A549 (cell line): ENCODE data around the gene HOXA10. TPM values are rescaled to one million over a fixed set of nuclear protein-coding genes. Genes with fewer than 3 reads are reported as not detected.

Experiments used
- ATAC-seq, 2 experiments: fragments of 200-7000 bp in 1 of 2; fragments of >200 bp in 1 of 2; cut with Nextera tagmentation in 1 of 2; cut with Tn5 transposase in 1 of 2; 3 replicates each; pipeline versions ENCODE4 v1.8.0 to v1.9.1; 2018 to 2020; ENCODE audit warnings: mild to moderate bottlenecking in 1 of 2, moderate library complexity in 1 of 2
- CTCF ChIA-PET: fragments of 300-600 bp; sonication (Branson Sonifier 250); formaldehyde crosslinking; extraction: SDS; loops from one replicate; lab custom pipeline; 2021; ENCODE audit warnings: antibody characterized with exemption, inconsistent platforms; lab: Yijun Ruan, JAX
- POLR2A ChIA-PET: fragments of 350-600 bp; formaldehyde crosslinking; extraction: SDS; loops from one replicate; lab custom pipeline; 2021; ENCODE audit warnings: antibody characterized with exemption, inconsistent platforms; lab: Yijun Ruan, JAX
- DNase-seq, 2 experiments: peaks; one replicate each; pipeline versions ENCODE4 v3.0.0 to v3.0.0-alpha.2; 2011 to 2016; ENCODE audit warnings: low read depth in 1 of 2, low spot score in 1 of 2
- FAIRE-seq: peaks from 2 replicates; lab custom pipeline; 2011; peaks lifted over from hg19 to GRCh38; lab: Jason Lieb, UNC
- H3K27ac ChIP-seq, 2 experiments: fragments of >200 bp; sonication (Bioruptor Twin); formaldehyde crosslinking; 3 replicates each; pipeline ENCODE4 v1.5.1; 2016 to 2017
- H3K4me1 ChIP-seq: fragments of >200 bp; sonication (Bioruptor Twin); formaldehyde crosslinking; 3 replicates; pipeline ENCODE4 v1.6.1; 2016
- H3K4me2 ChIP-seq: fragments of >200 bp; sonication (Bioruptor Twin); formaldehyde crosslinking; 3 replicates; pipeline ENCODE4 v1.6.1; 2016
- H3K4me3 ChIP-seq: fragments of >200 bp; sonication (Bioruptor Twin); formaldehyde crosslinking; 3 replicates; pipeline ENCODE4 v1.5.1; 2016
- H3K9me3 ChIP-seq: fragments of >200 bp; sonication (Bioruptor Twin); formaldehyde crosslinking; 3 replicates; pipeline ENCODE4 v1.6.1; 2016
- BHLHE40 ChIP-seq: IDR thresholded peaks from 2 replicates; pipeline ENCODE4 v1.6.1; 2012; ENCODE audit warnings: low read depth, low read length, inconsistent platforms
- CBX8 ChIP-seq: fragments of 200-600 bp; sonication (generic); IDR thresholded peaks from 2 replicates; pipeline ENCODE4 v1.6.1; 2016
- CEBPB ChIP-seq, 2 experiments: fragments of >200 bp in 1 of 2; sonication (Bioruptor Twin) in 1 of 2; formaldehyde crosslinking in 1 of 2; IDR thresholded peaks; 2 replicates each; pipeline ENCODE4 v1.6.1; 2012 to 2016
- CHD2 ChIP-seq: fragments of 150-350 bp; IDR thresholded peaks from 2 replicates; pipeline ENCODE4 v1.6.1; 2014; ENCODE audit warnings: low read length; ENCODE audit not compliant: partially characterized antibody
- EHF ChIP-seq: fragments of 250-450 bp; sonication (Bioruptor Pico); IDR thresholded peaks from 2 replicates; pipeline ENCODE4 v1.5.0; 2020; ENCODE audit warnings: mild to moderate bottlenecking
- ESRRA ChIP-seq: fragments of 150-350 bp; IDR thresholded peaks from 2 replicates; pipeline ENCODE4 v1.6.1; 2014; ENCODE audit warnings: mild to moderate bottlenecking, low read length, borderline replicate concordance
- FOSB ChIP-seq: fragments of 250-450 bp; sonication (Bioruptor Pico); IDR thresholded peaks from 2 replicates; pipeline ENCODE4 v1.5.0; 2020; ENCODE audit warnings: mild to moderate bottlenecking, moderate library complexity
- HOXB13 ChIP-seq: fragments of 250-450 bp; sonication (Bioruptor Pico); IDR thresholded peaks from 2 replicates; pipeline ENCODE4 v1.5.0; 2020; ENCODE audit warnings: low read depth, mild to moderate bottlenecking, moderate library complexity
- HOXB5 ChIP-seq: fragments of 250-450 bp; sonication (Bioruptor Pico); IDR thresholded peaks from 2 replicates; pipeline ENCODE4 v1.5.0; 2020; ENCODE audit warnings: mild to moderate bottlenecking, moderate library complexity
- JUN ChIP-seq, 2 experiments: fragments of >200 bp; sonication (Bioruptor Twin); formaldehyde crosslinking; IDR thresholded peaks; 2 replicates in 1 of 2; 3 replicates in 1 of 2; pipeline ENCODE4 v1.6.1; 2016 to 2017
- KDM1A ChIP-seq: fragments of 200-600 bp; sonication (generic); IDR thresholded peaks from 2 replicates; pipeline ENCODE4 v1.6.1; 2016; ENCODE audit warnings: low read depth, mild to moderate bottlenecking
- KDM5A ChIP-seq: fragments of 200-600 bp; sonication (generic); IDR thresholded peaks from 2 replicates; pipeline ENCODE4 v1.6.1; 2016; ENCODE audit warnings: antibody characterized with exemption, mild to moderate bottlenecking
- POLR2A ChIP-seq: IDR thresholded peaks from 2 replicates; pipeline ENCODE4 v1.6.1; 2012; ENCODE audit warnings: mild to moderate bottlenecking, low read length
- POLR2AphosphoS2 ChIP-seq: conservative IDR thresholded peaks from 2 replicates; pipeline ENCODE4 v1.6.1; 2012; ENCODE audit warnings: low read length, improper control_type of control experiment, inconsistent platforms
- RARB ChIP-seq: fragments of 250-450 bp; sonication (Bioruptor Pico); IDR thresholded peaks from 2 replicates; pipeline ENCODE4 v1.8.0; 2021; ENCODE audit warnings: mild to moderate bottlenecking, moderate library complexity
- RCOR1 ChIP-seq: fragments of 150-350 bp; IDR thresholded peaks from 2 replicates; pipeline ENCODE4 v1.6.1; 2014; ENCODE audit warnings: antibody characterized with exemption, low read length, low read depth
- SMC3 ChIP-seq: fragments of >200 bp; sonication (Bioruptor Twin); formaldehyde crosslinking; IDR thresholded peaks from 3 replicates; pipeline ENCODE4 v1.6.1; 2018; ENCODE audit warnings: inconsistent platforms
- TFCP2L1 ChIP-seq: fragments of 250-450 bp; sonication (Bioruptor Pico); IDR thresholded peaks from 2 replicates; pipeline ENCODE4 v1.5.0; 2021; ENCODE audit warnings: mild to moderate bottlenecking
- ZNF302 ChIP-seq: fragments of 250-450 bp; sonication (Bioruptor Pico); IDR thresholded peaks from 2 replicates; pipeline ENCODE4 v1.9.0; 2021; ENCODE audit warnings: inconsistent platforms, mild to moderate bottlenecking, moderate library complexity
- ZSCAN20 ChIP-seq: fragments of 250-450 bp; sonication (Bioruptor Pico); IDR thresholded peaks from 2 replicates; pipeline ENCODE4 v1.8.0; 2022; ENCODE audit warnings: mild to moderate bottlenecking, moderate library complexity
- WGBS: methylation state at CpG from one replicate; pipeline ENCODE4 v1.1.6; 2017; ENCODE audit errors: missing lambda C conversion rate; 5-methylcytosine and 5-hydroxymethylcytosine counted together
- polyA plus RNA-seq, 4 experiments: library from polyadenylated mRNA; depleted of rRNA in 3 of 4; stranded (reverse); fragments of >200 nt; fragmentation: RNase III in 1 of 4; extraction: RNeasy Plus Mini Kit Qiagen cat#74134 plus additional on column Dnase treatment in 1 of 4; gene quantifications; 2 replicates in 3 of 4; 3 replicates in 1 of 4; pipeline ENCODE4 v1.2.3, GENCODE V29; 2011 to 2017
- TF ChIP-seq, protein P1 (sequence below): fragments of 150-350 bp; IDR thresholded peaks from 2 replicates; pipeline ENCODE4 v1.6.1; 2014; ENCODE audit warnings: low read depth, mild to moderate bottlenecking, low read length
- TF ChIP-seq, protein P2 (sequence below): IDR thresholded peaks from 2 replicates; pipeline ENCODE4 v1.6.1; 2012
- TF ChIP-seq, protein P3 (sequence below): IDR thresholded peaks from 2 replicates; pipeline ENCODE4 v1.6.1; 2012

The HOXA10 gene
- polyA plus RNA-seq, 2 of the 4 experiments (the other 2 are of a cell fraction) = 5.2 to 7.7 TPM

DNA sequence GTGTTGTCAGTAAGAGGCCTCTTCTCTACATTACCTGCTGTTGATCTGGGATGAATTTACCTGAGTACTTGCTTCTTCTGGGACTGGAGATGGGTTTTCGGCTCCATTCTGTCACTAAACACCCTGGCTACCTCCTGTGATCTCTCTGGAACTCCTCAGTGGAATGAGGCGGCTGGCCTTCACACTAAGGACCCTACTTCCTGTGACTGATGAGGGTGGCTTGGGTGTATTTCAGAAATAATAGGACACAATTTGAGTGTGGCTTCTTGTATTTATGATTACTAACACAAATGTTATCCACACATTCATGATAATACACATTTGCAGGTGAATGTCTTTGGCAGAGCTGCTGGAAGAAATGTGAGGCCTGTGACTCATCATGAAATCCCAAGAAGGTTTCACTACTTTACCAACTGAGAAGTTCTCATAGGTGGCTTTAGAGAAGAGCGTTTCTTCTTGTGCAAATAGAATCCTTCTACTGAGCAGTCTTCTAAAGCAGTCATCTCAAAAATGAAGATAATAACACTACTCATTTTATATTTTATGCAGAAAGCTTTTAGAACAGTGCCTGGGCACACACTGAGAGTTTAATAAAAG is 47.2 kb upstream of the HOXA10 start:
- TF ChIP-seq CHD2 (no peak), TFCP2L1 (CRISPR knock-in tag) (no peak), EHF (CRISPR knock-in tag) (no peak), JUN (IDR thresholded peaks at IDR 0.05) (no peak), HOXB13 (CRISPR knock-in tag) (no peak), POLR2AphosphoS2 (no peak), ZNF302 (CRISPR knock-in tag) (no peak)
- TF ChIP-seq, protein P1, sequence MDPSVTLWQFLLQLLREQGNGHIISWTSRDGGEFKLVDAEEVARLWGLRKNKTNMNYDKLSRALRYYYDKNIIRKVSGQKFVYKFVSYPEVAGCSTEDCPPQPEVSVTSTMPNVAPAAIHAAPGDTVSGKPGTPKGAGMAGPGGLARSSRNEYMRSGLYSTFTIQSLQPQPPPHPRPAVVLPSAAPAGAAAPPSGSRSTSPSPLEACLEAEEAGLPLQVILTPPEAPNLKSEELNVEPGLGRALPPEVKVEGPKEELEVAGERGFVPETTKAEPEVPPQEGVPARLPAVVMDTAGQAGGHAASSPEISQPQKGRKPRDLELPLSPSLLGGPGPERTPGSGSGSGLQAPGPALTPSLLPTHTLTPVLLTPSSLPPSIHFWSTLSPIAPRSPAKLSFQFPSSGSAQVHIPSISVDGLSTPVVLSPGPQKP = no peak
- Histone ChIP-seq H3K27ac (no peak overlapping the region), H3K4me2 (no peak overlapping the region), H3K4me3 (no peak overlapping the region), H3K9me3 (no peaks in the 10 kb centered on the region), H3K4me1 (no peaks in the 10 kb centered on the region)
- WGBS = 73% methylated on average over 3 of the region's 3 CpGs
- ChIA-PET CTCF (interaction anchor here (8.1 kb wide), 1 partner anchor 11 kb away, joined by 48 read pairs; no protein-coding TSS in a partner anchor), POLR2A (no interaction called here)
- DNase-seq (no peak), ATAC-seq (no peak), FAIRE-seq (no peak)

DNA sequence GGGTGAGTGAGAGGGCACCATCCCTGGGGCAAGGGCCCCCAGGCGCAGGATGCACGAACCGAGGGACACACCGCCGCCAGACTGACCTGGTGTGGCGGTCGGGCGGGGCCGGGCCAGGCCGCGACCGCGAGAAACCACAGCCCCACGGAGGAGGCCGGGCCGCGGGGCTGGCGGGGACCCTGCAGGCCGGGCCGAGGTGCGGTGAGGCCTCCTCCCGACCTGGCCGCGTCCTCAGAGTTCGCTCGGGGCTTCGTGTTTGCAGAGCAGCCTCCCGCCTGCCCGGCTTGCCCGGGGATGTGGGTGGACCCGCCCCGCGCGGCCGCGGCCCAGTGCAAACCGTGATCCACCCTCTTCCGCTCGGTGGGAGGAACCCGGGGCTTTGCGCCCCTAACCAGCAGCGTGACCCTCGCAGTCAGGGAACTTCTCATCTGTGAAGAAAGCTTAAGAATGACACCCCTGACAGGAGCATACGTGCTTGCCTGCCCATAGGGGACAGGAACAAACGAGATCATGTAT is 46.4 kb upstream of the HOXA10 start:
- WGBS = 93% methylated on average over 45 of the region's 45 CpGs
- FAIRE-seq = no peak
- Histone ChIP-seq H3K4me3 (no peak overlapping the region), H3K27ac (no peak overlapping the region), H3K4me2 (no peak overlapping the region), H3K4me1 (no peaks in the 10 kb centered on the region), H3K9me3 (no peaks in the 10 kb centered on the region)
- no peak for TF ChIP-seq BHLHE40
- TF ChIP-seq TFCP2L1 (CRISPR knock-in tag) = no peak
- no peak for TF ChIP-seq KDM1A
- TF ChIP-seq ZNF302 (CRISPR knock-in tag) = no peak
- TF ChIP-seq RCOR1 = no peak
- TF ChIP-seq RARB (CRISPR knock-in tag) = no peak
- TF ChIP-seq FOSB = no peak
- TF ChIP-seq CEBPB (IDR thresholded peaks at IDR 0.05) = no peak
- TF ChIP-seq, protein P2, sequence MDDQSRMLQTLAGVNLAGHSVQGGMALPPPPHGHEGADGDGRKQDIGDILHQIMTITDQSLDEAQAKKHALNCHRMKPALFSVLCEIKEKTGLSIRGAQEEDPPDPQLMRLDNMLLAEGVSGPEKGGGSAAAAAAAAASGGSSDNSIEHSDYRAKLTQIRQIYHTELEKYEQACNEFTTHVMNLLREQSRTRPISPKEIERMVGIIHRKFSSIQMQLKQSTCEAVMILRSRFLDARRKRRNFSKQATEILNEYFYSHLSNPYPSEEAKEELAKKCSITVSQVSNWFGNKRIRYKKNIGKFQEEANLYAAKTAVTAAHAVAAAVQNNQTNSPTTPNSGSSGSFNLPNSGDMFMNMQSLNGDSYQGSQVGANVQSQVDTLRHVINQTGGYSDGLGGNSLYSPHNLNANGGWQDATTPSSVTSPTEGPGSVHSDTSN = no peak
- no peak for TF ChIP-seq ESRRA
- TF ChIP-seq HOXB13 (CRISPR knock-in tag) = no peak
- TF ChIP-seq KDM5A = no peak
- TF ChIP-seq SMC3 = no peak
- no peak for TF ChIP-seq HOXB5 (CRISPR knock-in tag)
- TF ChIP-seq CBX8 = no peak
- TF ChIP-seq ZSCAN20 (CRISPR knock-in tag) = no peak
- TF ChIP-seq, protein P3, sequence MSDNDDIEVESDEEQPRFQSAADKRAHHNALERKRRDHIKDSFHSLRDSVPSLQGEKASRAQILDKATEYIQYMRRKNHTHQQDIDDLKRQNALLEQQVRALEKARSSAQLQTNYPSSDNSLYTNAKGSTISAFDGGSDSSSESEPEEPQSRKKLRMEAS = no peak
- no peak for TF ChIP-seq POLR2A
- DNase-seq = no peak
- ChIA-PET CTCF (interaction anchor here (1.7 to 2.9 kb wide), 2 partner anchors 10 to 25 kb away, joined by 5 to 10 read pairs; no protein-coding TSS in a partner anchor), POLR2A (no interaction called here)
- ATAC-seq = no peak

DNA sequence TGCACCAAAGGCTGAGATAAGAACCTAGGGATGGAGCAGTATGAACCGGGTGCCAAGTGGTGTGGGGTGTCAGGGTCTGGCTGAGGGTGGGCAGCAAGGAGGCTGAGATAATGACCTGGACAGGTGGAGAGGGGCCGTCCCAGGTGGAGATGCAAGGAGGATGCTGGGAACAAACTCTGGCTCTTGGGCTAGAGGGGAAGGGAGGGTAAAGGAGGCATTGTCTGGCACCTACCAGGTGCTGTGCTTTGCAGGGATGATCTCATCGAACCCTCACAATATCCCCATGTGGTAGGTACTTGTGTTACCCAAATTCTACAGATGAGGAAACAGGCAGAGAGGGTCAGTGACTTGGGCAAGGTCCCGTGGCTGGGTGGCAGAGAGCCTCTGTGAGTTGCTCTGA is 45.7 kb upstream of the HOXA10 start:
- Histone ChIP-seq H3K9me3 (no peaks in the 10 kb centered on the region), H3K4me3 (no peak overlapping the region), H3K27ac (no peak overlapping the region), H3K4me2 (no peak overlapping the region), H3K4me1 (no peaks in the 10 kb centered on the region)
- ChIA-PET POLR2A (no interaction called here), CTCF (interaction anchor here (1.7 to 2.9 kb wide), 2 partner anchors 9 to 24 kb away, joined by 5 to 10 read pairs; no protein-coding TSS in a partner anchor)
- 56% methylated on average over 4 of the region's 4 CpGs for WGBS
- no peak for TF ChIP-seq BHLHE40
- ATAC-seq (no peak; a peak in 1 of 6 replicates), DNase-seq (no peak), FAIRE-seq (no peak)
